AG04450 (cell line): Measurements from ENCODE around the gene FAM89A. TPM values are rescaled to one million over a fixed set of nuclear protein-coding genes. Genes with fewer than 3 reads are reported as not detected.

Experiments
- CTCF ChIA-PET: fragments of 300-600, 350-600 bp; formaldehyde crosslinking; extraction: SDS; loops from one replicate; lab custom pipeline; 2022; ENCODE audit warnings: antibody characterized with exemption, inconsistent platforms; lab: Charles Lee
- POLR2A ChIA-PET: fragments of 350-600 bp; formaldehyde crosslinking; extraction: SDS; loops from one replicate; lab custom pipeline; 2021; ENCODE audit warnings: antibody characterized with exemption, inconsistent platforms; lab: Yijun Ruan, JAX
- DNase-seq: peaks from one replicate; pipeline ENCODE4 v3.0.0-alpha.2; 2011; ENCODE audit warnings: low read depth, low spot score
- H3K27ac ChIP-seq: one replicate; pipeline ENCODE4 v1.5.1; 2012; ENCODE audit warnings: low read depth, low read length, control low read depth
- H3K27me3 ChIP-seq: one replicate; pipeline ENCODE4 v1.6.0; 2012; ENCODE audit warnings: low read length; ENCODE audit not compliant: control insufficient read depth, insufficient read depth
- H3K4me3 ChIP-seq: 2 replicates; pipeline ENCODE4 v1.5.1; 2011; ENCODE audit warnings: mild to moderate bottlenecking, low read depth, low read length, control low read depth
- H3K9me3 ChIP-seq: 2 replicates; pipeline ENCODE4 v1.5.1; 2012; ENCODE audit warnings: low read length; ENCODE audit not compliant: control insufficient read depth, insufficient read depth
- CTCF ChIP-seq: IDR thresholded peaks from 2 replicates; pipeline ENCODE4 v1.5.1; 2011; ENCODE audit warnings: low read depth, low read length, control low read depth, inconsistent platforms
- polyA plus RNA-seq: library from polyadenylated mRNA; depleted of rRNA; stranded (reverse); fragments of >200 nt; gene quantifications from 2 replicates; pipeline ENCODE4 v1.2.3, GENCODE V29; 2011

Gene FAM89A
- polyA plus RNA-seq, 1 experiment, result 13.8 TPM

- peaks cover 2% of the 10 kb centered on the region for H3K9me3 ChIP-seq
- TF ChIP-seq CTCF, result no peak
- H3K27me3 ChIP-seq, result peaks cover 31% of the 10 kb centered on the region
- POLR2A ChIA-PET, result no interaction called here
- H3K27ac ChIP-seq, result no peak overlapping the region
- no peak for DNase-seq
- H3K4me3 ChIP-seq, result no peak overlapping the region
- CTCF ChIA-PET, result interaction anchor here (0.9 kb wide), 1 partner anchor 8 kb away, joined by 3 read pairs; no protein-coding TSS in a partner anchor
Observed at GRCh38 chr1:231045286-231045685, 5.2 kb upstream of the FAM89A start.

GRCh38 chr1:231044588-231044987, 4.5 kb upstream of the FAM89A start:
- Histone ChIP-seq H3K4me3 (no peak overlapping the region), H3K27me3 (peaks cover 30% of the 10 kb centered on the region), H3K27ac (no peak overlapping the region), H3K9me3 (peaks cover 2% of the 10 kb centered on the region)
- ChIA-PET CTCF (interaction anchor here (0.9 kb wide), 1 partner anchor 9 kb away, joined by 3 read pairs; no protein-coding TSS in a partner anchor), POLR2A (no interaction called here)
- DNase-seq, result no peak
- no peak for TF ChIP-seq CTCF

GRCh38 chr1:231041719-231042261, 1.7 kb upstream of the FAM89A start:
- no peak for DNase-seq
- POLR2A ChIA-PET, result no interaction called here
- Histone ChIP-seq H3K4me3 (no peak overlapping the region), H3K27ac (no peak overlapping the region), H3K9me3 (peaks cover 5% of the 10 kb centered on the region), H3K27me3 (peaks cover 22% of the 10 kb centered on the region)
- no peak for TF ChIP-seq CTCF
- CTCF ChIA-PET, result no interaction called here

GRCh38 chr1:231040800-231041718, 1.0 kb upstream of the FAM89A start:
- POLR2A ChIA-PET, result no interaction called here
- Histone ChIP-seq H3K27ac (no peak overlapping the region), H3K9me3 (peaks cover 5% of the 10 kb centered on the region), H3K27me3 (peaks cover 20% of the 10 kb centered on the region), H3K4me3 (peak overlapping the region; percentile 65)
- CTCF ChIA-PET, result no interaction called here
- no peak for TF ChIP-seq CTCF
- DNase-seq, result no peak
